NCI-H1694 treated with DMSO at 0.1 percent for 48 hours (cell line): ENCODE measurements around the gene TMEM30B.

Experiments used
- DNase-seq: peaks from one replicate; lab custom pipeline; 2025; lab: John Stamatoyannopoulos, UW

Gene TMEM30B

GRCh38 chr14:61233436-61233956 is 47.6 kb downstream of the TMEM30B start:
- DNase-seq, result no peak

DNA sequence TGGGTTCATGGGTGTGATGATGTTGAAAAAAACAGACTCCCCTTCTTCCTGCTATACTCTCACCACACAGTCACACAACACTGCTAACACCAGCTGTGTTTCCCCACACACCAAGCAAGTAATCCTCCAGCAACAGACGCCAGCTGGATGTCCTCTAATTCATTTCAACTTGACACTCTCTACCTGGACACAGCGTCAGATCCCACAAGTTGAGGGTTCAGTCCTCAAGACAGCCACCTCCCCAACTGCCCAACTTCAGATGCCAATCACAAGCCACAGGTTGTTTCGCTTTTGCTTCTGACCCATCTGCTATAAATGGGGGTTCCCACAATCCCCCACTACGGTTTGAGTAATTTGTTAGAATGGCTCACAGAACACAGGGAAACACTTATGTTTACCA is 49.3 kb downstream of the TMEM30B start:
- DNase-seq, result no peak

- DNase-seq, result no peak
Measured at GRCh38 chr14:61229981-61230380, 51.2 kb downstream of the TMEM30B start.

GRCh38 chr14:61229475-61229888 is 51.7 kb downstream of the TMEM30B start:
- no peak for DNase-seq

DNA sequence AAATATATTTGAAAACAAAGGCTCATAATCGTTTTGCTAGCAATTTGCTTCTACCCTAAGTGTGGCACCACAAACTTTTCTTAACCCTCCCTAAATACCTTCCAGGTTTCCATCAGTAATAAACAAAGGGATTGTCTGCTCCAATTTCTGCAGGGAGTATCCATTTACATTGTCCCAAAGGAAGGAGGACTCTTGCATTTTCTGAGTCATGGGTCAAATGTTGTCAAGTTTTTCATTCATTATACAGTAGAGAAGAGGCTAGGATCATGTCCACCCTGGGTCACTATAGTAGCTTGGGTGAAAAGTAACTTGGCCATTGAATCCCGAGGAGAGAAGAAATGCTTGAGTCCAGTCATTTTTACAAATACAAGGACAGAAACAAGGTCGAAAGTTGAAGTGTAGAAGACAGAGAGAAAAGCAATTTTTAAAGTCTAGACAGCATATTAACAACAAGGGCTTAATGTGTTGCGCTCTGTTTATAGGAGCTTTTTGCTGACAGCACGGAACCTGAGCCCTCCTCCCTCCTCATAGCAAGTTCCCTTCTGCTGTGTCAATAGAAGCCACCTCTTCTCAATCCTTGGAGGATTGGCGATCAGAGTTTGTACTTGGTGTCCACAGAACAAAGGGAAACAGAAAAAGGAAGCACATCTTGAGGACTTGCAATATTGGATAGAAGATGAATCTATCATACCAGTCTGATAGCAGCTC is 53.1 kb downstream of the TMEM30B start:
- DNase-seq, result no peak
